ENCODE results near the gene WDR44.

The WDR44 gene

DNA sequence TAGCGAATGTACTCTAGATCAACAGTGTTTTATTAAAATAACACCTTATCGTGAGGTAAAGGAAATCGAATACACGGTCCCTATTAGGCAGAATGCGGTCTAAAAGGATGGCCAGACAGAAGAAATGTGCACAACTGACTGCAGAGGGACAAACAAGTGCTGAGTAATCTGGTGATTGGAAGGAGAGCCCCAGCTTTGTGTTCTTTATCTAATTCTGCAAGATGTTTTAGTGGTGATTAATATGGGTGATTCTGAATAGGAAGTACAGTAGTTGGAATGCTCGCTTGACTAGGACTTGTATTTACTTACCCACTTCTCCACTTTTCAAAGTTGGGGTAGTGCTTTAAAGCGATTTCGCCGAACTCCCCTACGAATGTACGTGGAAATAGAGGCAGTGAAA lies 1.2 kb downstream of the WDR44 start:
- H3K27me3 ChIP-seq (ENCODE audit: control insufficient read depth, insufficient read depth, low read length) = no peaks in the 10 kb centered on the region
- peak overlapping the region; percentile 89 for H3K4me3 ChIP-seq (ENCODE audit: low read depth, low read length)
- H3K9ac ChIP-seq (ENCODE audit: low read length) = peak overlapping the region; percentile 93
- H3K9me3 ChIP-seq (ENCODE audit: control insufficient read depth, insufficient read depth, low read depth, low read length) = no peaks in the 10 kb centered on the region
- peaks cover 32% of the 10 kb centered on the region for H3K4me1 ChIP-seq (ENCODE audit: control insufficient read depth, insufficient read depth, low read length)
- peak overlapping the region; percentile 90; the same call in 1 of the 2 replicates for H3K27ac ChIP-seq (ENCODE audit: low read depth, low read length)
- no peaks in the 10 kb centered on the region for H3K36me3 ChIP-seq (ENCODE audit: control insufficient read depth, insufficient read depth, low read length)

DNA sequence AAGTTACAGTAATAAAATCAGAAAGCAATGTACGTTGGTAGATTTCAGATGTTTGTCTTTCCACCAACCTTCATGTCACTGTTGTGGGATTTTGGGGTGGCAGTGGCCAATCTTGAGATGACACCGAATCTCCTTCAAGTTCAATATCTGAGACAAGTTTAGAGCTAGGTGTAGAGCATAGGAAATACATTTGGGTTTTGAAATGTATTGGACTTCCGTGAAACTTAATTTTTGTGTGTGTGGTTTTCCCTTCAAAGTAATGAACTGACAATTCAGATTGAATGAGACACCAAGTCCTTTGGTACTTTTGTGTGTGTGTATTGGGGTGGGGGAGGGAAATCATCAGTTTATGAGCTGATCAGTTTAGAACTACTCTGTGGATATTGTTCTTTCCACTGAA lies 1.8 kb downstream of the WDR44 start:
- Histone ChIP-seq H3K4me1 (ENCODE audit: control insufficient read depth, insufficient read depth, low read length) (peaks cover 36% of the 10 kb centered on the region), H3K9me3 (ENCODE audit: control insufficient read depth, insufficient read depth, low read depth, low read length) (no peaks in the 10 kb centered on the region), H3K4me3 (ENCODE audit: low read depth, low read length) (peak overlapping the region; percentile 89), H3K27me3 (ENCODE audit: control insufficient read depth, insufficient read depth, low read length) (no peaks in the 10 kb centered on the region), H3K9ac (ENCODE audit: low read length) (peak overlapping the region; percentile 93), H3K36me3 (ENCODE audit: control insufficient read depth, insufficient read depth, low read length) (no peaks in the 10 kb centered on the region), H3K27ac (ENCODE audit: low read depth, low read length) (peak overlapping the region; percentile 90)

DNA sequence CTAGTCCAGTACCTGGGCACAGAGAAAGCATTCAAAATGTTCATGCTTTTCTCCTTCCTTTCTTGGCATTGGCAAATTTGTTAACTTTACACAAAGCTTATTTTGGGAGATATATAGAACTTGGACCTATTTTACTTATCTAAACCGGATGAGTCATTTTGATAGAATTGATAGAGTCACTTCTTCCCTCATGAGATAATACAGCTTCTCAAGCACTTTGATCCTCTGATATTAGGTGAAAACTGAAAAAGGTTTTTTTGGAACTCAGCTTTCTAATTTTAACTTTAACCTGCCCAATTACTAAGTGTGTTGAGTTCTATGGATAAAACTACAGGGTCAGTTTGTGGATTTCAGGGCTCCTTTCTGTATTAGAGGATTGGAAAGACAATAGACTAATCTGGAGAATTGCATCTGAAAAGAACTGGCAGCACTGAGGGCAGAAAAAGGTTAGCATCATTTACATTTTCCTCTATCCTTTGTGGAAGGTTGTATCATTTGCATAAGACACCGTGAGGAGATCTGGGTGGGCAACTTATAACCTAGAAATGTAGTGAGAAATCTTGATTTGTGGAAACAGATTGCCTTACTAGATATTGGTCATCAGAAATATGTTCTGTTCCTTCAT lies 2.4 kb downstream of the WDR44 start:
- Histone ChIP-seq H3K4me3 (ENCODE audit: low read depth, low read length) (peak overlapping the region; percentile 89), H3K27me3 (ENCODE audit: control insufficient read depth, insufficient read depth, low read length) (no peaks in the 10 kb centered on the region), H3K36me3 (ENCODE audit: control insufficient read depth, insufficient read depth, low read length) (no peaks in the 10 kb centered on the region), H3K27ac (ENCODE audit: low read depth, low read length) (peak overlapping the region; percentile 90), H3K9me3 (ENCODE audit: control insufficient read depth, insufficient read depth, low read depth, low read length) (no peaks in the 10 kb centered on the region), H3K9ac (ENCODE audit: low read length) (peak overlapping the region; percentile 93), H3K4me1 (ENCODE audit: control insufficient read depth, insufficient read depth, low read length) (peaks cover 42% of the 10 kb centered on the region)

DNA sequence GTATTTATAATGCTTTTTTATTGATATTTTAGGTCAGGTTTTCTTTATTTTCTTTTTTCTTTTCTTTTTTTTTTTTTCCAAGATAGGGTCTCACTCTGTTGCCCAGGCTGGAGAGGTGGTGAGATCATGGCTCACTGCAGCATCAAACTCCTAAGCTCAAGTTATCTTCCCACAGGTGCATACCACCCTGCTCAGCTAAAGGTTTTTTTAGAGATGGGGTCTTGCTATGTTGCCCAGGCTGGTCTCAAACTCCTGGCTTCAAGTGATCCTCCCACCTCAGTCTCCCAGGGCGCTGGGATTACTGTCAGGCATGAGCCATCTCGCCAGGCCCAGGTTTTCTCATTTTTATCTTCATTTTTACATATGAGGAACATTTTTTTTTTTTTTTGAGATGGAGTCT lies 3.3 kb downstream of the WDR44 start:
- Histone ChIP-seq H3K36me3 (ENCODE audit: control insufficient read depth, insufficient read depth, low read length) (no peaks in the 10 kb centered on the region), H3K4me3 (ENCODE audit: low read depth, low read length) (no peak overlapping the region), H3K27me3 (ENCODE audit: control insufficient read depth, insufficient read depth, low read length) (no peaks in the 10 kb centered on the region), H3K4me1 (ENCODE audit: control insufficient read depth, insufficient read depth, low read length) (peaks cover 45% of the 10 kb centered on the region), H3K9me3 (ENCODE audit: control insufficient read depth, insufficient read depth, low read depth, low read length) (no peaks in the 10 kb centered on the region), H3K9ac (ENCODE audit: low read length) (no peak overlapping the region), H3K27ac (ENCODE audit: low read depth, low read length) (no peak overlapping the region; the same call in 1 of the 2 replicates)

DNA sequence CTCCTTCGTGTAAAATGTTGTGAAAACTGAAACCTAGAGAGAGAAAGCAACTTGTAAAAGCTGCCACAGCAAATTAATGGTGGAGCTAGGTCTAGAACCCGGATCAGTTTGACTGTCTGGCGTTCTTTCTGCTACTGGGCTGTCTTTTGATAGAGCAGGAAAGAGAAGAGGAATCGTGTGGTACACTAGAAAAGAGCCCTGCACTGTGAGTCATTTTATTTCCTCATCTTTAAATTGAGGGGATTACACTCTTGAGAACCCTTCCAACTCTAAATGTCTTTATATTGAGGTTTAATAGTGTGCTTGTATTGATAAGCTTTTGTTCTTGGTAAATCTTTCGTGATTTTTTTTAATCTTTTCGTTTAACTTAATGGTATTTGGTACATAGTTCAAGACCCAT lies 4.3 kb downstream of the WDR44 start:
- H3K4me3 ChIP-seq (ENCODE audit: low read depth, low read length) = peak overlapping the region; percentile 20; the same call in 1 of the 2 replicates
- no peaks in the 10 kb centered on the region for H3K27me3 ChIP-seq (ENCODE audit: control insufficient read depth, insufficient read depth, low read length)
- H3K36me3 ChIP-seq (ENCODE audit: control insufficient read depth, insufficient read depth, low read length) = no peaks in the 10 kb centered on the region
- H3K4me1 ChIP-seq (ENCODE audit: control insufficient read depth, insufficient read depth, low read length) = peaks cover 47% of the 10 kb centered on the region
- peak overlapping the region; percentile 55; the same call in 1 of the 2 replicates for H3K27ac ChIP-seq (ENCODE audit: low read depth, low read length)
- H3K9ac ChIP-seq (ENCODE audit: low read length) = no peak overlapping the region
- no peaks in the 10 kb centered on the region for H3K9me3 ChIP-seq (ENCODE audit: control insufficient read depth, insufficient read depth, low read depth, low read length)

DNA sequence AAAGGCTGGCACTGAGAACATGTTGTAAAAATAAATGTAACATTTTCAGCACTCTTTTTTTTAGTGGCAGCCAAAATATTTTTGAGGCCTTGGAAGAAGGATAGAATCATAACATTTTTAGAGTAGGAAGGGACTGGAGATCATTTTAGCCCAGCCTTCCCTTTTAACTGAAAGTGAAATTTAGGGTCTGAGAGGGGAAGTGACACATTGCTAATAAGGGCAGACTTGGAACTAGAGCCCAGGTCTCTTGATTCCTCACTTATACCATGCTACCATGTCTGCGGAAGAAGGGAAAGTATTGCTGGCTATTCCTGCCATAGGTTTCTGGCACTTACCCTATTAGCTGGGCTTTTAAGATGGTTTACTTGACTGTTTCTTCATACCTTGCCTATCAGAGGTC lies 4.8 kb downstream of the WDR44 start:
- no peak overlapping the region for H3K9ac ChIP-seq (ENCODE audit: low read length)
- peak overlapping the region; percentile 20; the same call in 1 of the 2 replicates for H3K4me3 ChIP-seq (ENCODE audit: low read depth, low read length)
- no peaks in the 10 kb centered on the region for H3K36me3 ChIP-seq (ENCODE audit: control insufficient read depth, insufficient read depth, low read length)
- no peaks in the 10 kb centered on the region for H3K27me3 ChIP-seq (ENCODE audit: control insufficient read depth, insufficient read depth, low read length)
- no peaks in the 10 kb centered on the region for H3K9me3 ChIP-seq (ENCODE audit: control insufficient read depth, insufficient read depth, low read depth, low read length)
- no peak overlapping the region for H3K27ac ChIP-seq (ENCODE audit: low read depth, low read length)
- H3K4me1 ChIP-seq (ENCODE audit: control insufficient read depth, insufficient read depth, low read length) = peaks cover 51% of the 10 kb centered on the region

DNA sequence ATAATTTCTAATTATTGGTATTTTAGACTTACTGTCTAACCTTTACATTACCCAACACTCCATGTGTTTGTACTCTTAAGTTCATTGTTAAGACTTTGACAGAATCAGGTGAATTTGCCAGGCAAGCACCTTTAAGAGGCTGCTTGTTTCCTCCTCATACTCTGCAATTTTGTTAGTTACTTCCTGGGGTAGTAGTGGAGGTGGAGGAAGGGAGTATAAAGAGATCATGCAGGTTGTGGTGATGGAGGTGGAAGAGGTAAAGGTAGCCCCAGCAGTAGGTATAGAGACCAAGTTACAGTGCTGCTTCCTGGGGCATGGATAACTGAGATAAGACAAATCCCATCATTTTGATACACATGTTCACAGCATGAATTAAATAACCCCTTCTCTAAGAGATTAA lies 6.7 kb downstream of the WDR44 start:
- no peaks in the 10 kb centered on the region for H3K27me3 ChIP-seq (ENCODE audit: control insufficient read depth, insufficient read depth, low read length)
- H3K4me3 ChIP-seq (ENCODE audit: low read depth, low read length) = no peak overlapping the region
- no peaks in the 10 kb centered on the region for H3K9me3 ChIP-seq (ENCODE audit: control insufficient read depth, insufficient read depth, low read depth, low read length)
- H3K36me3 ChIP-seq (ENCODE audit: control insufficient read depth, insufficient read depth, low read length) = no peaks in the 10 kb centered on the region
- H3K27ac ChIP-seq (ENCODE audit: low read depth, low read length) = no peak overlapping the region
- H3K9ac ChIP-seq (ENCODE audit: low read length) = no peak overlapping the region
- peaks cover 54% of the 10 kb centered on the region for H3K4me1 ChIP-seq (ENCODE audit: control insufficient read depth, insufficient read depth, low read length)

DNA sequence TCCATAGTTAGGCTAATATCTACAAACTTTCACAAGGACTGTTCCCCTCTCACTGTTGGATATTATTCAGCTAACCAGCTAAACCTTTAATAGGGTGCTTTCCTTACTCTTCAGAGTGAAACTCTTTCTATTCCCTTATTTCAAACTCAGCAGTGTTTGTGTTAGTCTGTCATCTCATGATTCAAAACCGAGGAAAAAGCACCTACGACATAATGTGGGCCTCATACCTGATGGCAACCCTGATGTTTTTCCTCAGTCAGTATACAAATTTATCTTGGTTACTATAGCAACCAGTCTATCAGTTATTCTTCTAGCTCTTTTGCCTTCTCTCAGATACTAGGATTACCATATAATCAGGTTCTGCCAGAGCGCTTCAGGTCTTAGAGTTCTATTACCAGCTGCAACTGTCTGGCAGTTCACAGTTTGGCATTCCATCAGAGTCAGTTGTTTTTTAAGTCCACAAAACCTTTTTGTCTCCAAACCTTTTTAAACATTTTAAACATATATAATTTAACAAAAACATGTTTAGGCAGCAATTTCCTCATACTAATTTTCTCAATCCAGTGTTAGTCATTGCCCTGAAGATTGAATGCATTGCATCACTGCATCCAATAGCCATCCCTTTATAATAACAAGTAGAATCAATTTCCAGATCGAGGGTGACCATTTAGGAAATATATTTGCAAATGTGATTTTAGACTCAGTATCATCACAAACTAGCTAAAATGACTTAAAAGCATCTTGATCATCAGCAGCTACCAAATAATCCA lies 7.4 kb downstream of the WDR44 start:
- peaks cover 49% of the 10 kb centered on the region for H3K4me1 ChIP-seq (ENCODE audit: control insufficient read depth, insufficient read depth, low read length)
- no peak overlapping the region for H3K27ac ChIP-seq (ENCODE audit: low read depth, low read length)
- no peaks in the 10 kb centered on the region for H3K36me3 ChIP-seq (ENCODE audit: control insufficient read depth, insufficient read depth, low read length)

DNA sequence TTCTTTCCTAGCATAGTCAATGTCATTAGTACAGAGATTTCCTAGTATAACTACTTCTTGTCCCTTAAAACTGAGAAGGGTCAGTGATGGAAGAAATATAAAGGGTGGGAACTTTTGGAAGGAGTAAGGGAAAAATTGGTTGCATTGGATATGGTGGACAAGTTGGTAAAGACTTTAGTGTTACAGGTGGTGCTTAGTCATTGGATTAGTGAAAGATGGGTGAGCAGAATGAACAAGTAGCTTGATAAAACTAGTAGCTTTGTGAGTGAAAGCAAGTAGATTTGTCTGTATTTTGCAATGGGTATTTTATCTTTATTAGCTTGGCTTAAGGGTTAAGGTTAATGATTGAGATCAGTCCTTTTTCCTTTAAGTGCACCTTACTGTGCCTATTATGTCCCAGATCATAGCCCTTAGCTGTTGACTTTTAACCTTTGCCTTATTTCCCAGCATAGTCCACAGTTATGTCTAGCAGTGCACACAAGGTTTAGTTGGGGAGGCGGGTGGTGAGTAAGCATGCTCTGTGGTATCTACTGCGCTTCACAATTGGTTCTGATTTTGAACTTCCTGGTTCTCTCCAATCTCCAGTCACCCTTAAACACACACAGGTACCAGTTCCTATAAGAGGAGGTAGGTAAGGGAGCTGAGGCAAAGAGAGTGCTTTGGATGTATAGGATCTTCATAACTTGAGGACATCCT lies 9.5 kb downstream of the WDR44 start:
- Histone ChIP-seq H3K4me1 (ENCODE audit: control insufficient read depth, insufficient read depth, low read length) (peaks cover 43% of the 10 kb centered on the region), H3K9ac (ENCODE audit: low read length) (no peak overlapping the region), H3K4me3 (ENCODE audit: low read depth, low read length) (no peak overlapping the region), H3K9me3 (ENCODE audit: control insufficient read depth, insufficient read depth, low read depth, low read length) (no peaks in the 10 kb centered on the region), H3K27me3 (ENCODE audit: control insufficient read depth, insufficient read depth, low read length) (no peaks in the 10 kb centered on the region), H3K36me3 (ENCODE audit: control insufficient read depth, insufficient read depth, low read length) (no peaks in the 10 kb centered on the region), H3K27ac (ENCODE audit: low read depth, low read length) (no peak overlapping the region)

More for the DNA sequence above, 7.4 kb downstream of the WDR44 start:
- H3K9me3 ChIP-seq (ENCODE audit: control insufficient read depth, insufficient read depth, low read depth, low read length) = no peaks in the 10 kb centered on the region
- no peaks in the 10 kb centered on the region for H3K27me3 ChIP-seq (ENCODE audit: control insufficient read depth, insufficient read depth, low read length)
- H3K9ac ChIP-seq (ENCODE audit: low read length) = no peak overlapping the region
- H3K4me3 ChIP-seq (ENCODE audit: low read depth, low read length) = no peak overlapping the region

DNA sequence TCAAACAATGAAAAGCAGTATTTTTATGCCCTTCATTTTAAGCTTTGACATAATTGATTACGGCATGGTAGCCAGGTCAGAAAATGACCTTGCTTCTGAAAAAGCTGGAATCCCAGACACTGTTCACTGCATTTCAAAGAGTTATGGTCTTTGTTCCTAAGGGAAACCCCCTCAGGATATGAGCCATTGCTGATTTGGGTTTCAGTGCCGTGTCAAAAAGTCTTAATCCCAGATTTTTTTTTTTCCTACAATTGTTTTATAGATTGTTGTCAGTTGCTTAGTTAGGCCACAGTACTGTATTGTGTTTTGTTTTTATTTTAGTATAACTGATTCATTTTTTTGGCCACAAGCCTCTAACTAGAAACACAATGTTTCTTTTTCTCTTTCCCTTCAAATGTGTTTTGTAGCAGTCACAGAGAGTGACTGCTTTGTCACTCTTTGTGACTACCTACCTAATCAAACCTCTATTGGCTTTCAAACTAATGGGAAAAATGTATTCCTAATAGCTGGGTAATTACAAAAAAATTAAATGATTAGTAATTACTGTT lies 10.3 kb downstream of the WDR44 start:
- Histone ChIP-seq H3K4me1 (ENCODE audit: control insufficient read depth, insufficient read depth, low read length) (peaks cover 44% of the 10 kb centered on the region), H3K27ac (ENCODE audit: low read depth, low read length) (no peak overlapping the region), H3K4me3 (ENCODE audit: low read depth, low read length) (no peak overlapping the region), H3K36me3 (ENCODE audit: control insufficient read depth, insufficient read depth, low read length) (no peaks in the 10 kb centered on the region), H3K27me3 (ENCODE audit: control insufficient read depth, insufficient read depth, low read length) (no peaks in the 10 kb centered on the region), H3K9me3 (ENCODE audit: control insufficient read depth, insufficient read depth, low read depth, low read length) (no peaks in the 10 kb centered on the region), H3K9ac (ENCODE audit: low read length) (no peak overlapping the region)
